Heart left ventricle (tissue), 16 donors: ENCODE measurements around the gene OLFML2A. TPM values are rescaled to one million over a fixed set of nuclear protein-coding genes. Genes with fewer than 3 reads are reported as not detected.

ENCODE experiments used
- ATAC-seq, 4 donors: fragments of 200-7000 bp; cut with Tn5 transposase; one replicate each; pipeline ENCODE4 v1.9.1; 2020 to 2022; ENCODE audit warnings: moderate library complexity in 4 of 4, mild to moderate bottlenecking in 3 of 4, moderate number of reproducible peaks in 1 of 4
- DNase-seq, 5 donors: peaks; one replicate each; pipeline ENCODE4 v3.0.0-alpha.2; 2020
- H3K27ac ChIP-seq, 12 donors: fragments of 200-600 bp; sonication (generic) in 4 of 12; one replicate each; pipeline versions ENCODE4 v1.5.0 to v1.8.0; 2016 to 2022; ENCODE audit warnings: mild to moderate bottlenecking in 2 of 12
- H3K27me3 ChIP-seq, 9 donors: fragments of 200-600 bp; sonication (generic) in 2 of 9; one replicate each; pipeline versions ENCODE4 v1.5.1 to v1.8.0; 2016 to 2022; ENCODE audit warnings: mild to moderate bottlenecking in 3 of 9
- H3K36me3 ChIP-seq, 9 donors: fragments of 200-600 bp; sonication (generic) in 2 of 9; one replicate each; pipeline versions ENCODE4 v1.5.0 to v1.8.0; 2018 to 2022; ENCODE audit warnings: mild to moderate bottlenecking in 2 of 9
- H3K4me1 ChIP-seq, 12 donors: fragments of 200-600 bp; sonication (generic) in 4 of 12; one replicate each; pipeline versions ENCODE4 v1.5.0 to v1.8.0; 2016 to 2022; ENCODE audit warnings: mild to moderate bottlenecking in 3 of 12
- H3K4me3 ChIP-seq, 12 donors: fragments of 200-600 bp; sonication (generic) in 4 of 12; one replicate each; pipeline versions ENCODE4 v1.5.0 to v1.8.0; 2017 to 2022; ENCODE audit warnings: mild to moderate bottlenecking in 9 of 12, moderate library complexity in 4 of 12
- H3K9me3 ChIP-seq, 12 donors: fragments of 200-600 bp; sonication (generic) in 4 of 12; one replicate each; pipeline versions ENCODE4 v1.5.0 to v1.8.0; 2016 to 2022; ENCODE audit warnings: mild to moderate bottlenecking in 1 of 12
- POLR2A ChIP-seq, 2 donors: fragments of 450-650 bp; IDR thresholded peaks; one replicate each; pipeline ENCODE4 v1.6.1; 2017; ENCODE audit warnings: antibody characterized with exemption in 2 of 2, mild to moderate bottlenecking in 2 of 2, moderate library complexity in 2 of 2
- WGBS, 4 donors: extraction: QIAGEN DNeasy Blood & Tissue Kit in 2 of 4; methylation state at CpG; one replicate each; pipeline versions ENCODE4 v1.1.5 to v1.1.7; 2013 to 2018; 5-methylcytosine and 5-hydroxymethylcytosine counted together
- intact Hi-C, 10 donors: fragments of 100-400 bp; cut with DNase I; formaldehyde crosslinking; loops; one replicate each; pipeline versions ENCODE4 v1.11.1 to v1.14.2; 2022
- polyA plus RNA-seq, 2 donors: library from polyadenylated mRNA; stranded (reverse); fragments of 200-250 nt; gene quantifications; one replicate each; pipeline ENCODE4 v1.2.3, GENCODE V29; 2013
- total RNA-seq, 9 donors: library from RNA; depleted of rRNA in 2 of 9; stranded (reverse); fragments of >200 nt in 2 of 9; fragmentation: NEBNext Ultra II Directional in 3 of 9; extraction: Animal tissue kit (Norgen Biotek cat#: 25700) in 3 of 9; gene quantifications; one replicate each; pipeline versions ENCODE4 v1.1.0 to v1.2.4, GENCODE V29; 2016 to 2023
- TF ChIP-seq, protein P1 (sequence below), 12 donors: fragments of 200-600 bp; sonication (generic) in 4 of 12; IDR thresholded peaks; one replicate each; pipeline versions ENCODE4 v1.5.0 to v1.8.0; 2018 to 2022; ENCODE audit warnings: antibody characterized with exemption in 12 of 12, mild to moderate bottlenecking in 5 of 12
- donor health status: ischemic (EF 13 %, LVEDD 7.1; RV severe dilation, severe dysfunction).
- donor health status: healthy with polysubstance abuse.
- donor health status: DM: no; HTN: yes; CAD: no.
- donor health status: DM: no; HTN: no; CAD: no.
- donor health status: ischemic (EF 25% LVEDD 6.9; RV normal size, moderate dysfunction).
- donor health status: ischemic (EF 25% LVEDD 5.7; RV mildly dilated, moderate dysfunction).
- donor health status: healthy.
- donor health status: DM: yes; HTN: yes; CAD: no.
- donor health status: ischemic (EF 35%, LVEDD 5.7; RV mildly dilated, moderate dysfunction).
- donor health status: nonischemic (EF 11% LVEDD 7.7; RV severe dilation, severe dysfunction).
- donor health status: DM: yes; HTN: yes; CAD: no.
- donor health status: PGD.
- donor health status: ischemic (EF 29% LVEDD 5.4; RV normal size, mild dysfunction).
- donor health status: nonischemic (EF 23%, LVEDD 6.1; RV moderate dilation, normal function).

Gene OLFML2A
- total and polyA plus RNA-seq, 11 donors = 8.5 to 71.1 (median 34.1) TPM

DNA sequence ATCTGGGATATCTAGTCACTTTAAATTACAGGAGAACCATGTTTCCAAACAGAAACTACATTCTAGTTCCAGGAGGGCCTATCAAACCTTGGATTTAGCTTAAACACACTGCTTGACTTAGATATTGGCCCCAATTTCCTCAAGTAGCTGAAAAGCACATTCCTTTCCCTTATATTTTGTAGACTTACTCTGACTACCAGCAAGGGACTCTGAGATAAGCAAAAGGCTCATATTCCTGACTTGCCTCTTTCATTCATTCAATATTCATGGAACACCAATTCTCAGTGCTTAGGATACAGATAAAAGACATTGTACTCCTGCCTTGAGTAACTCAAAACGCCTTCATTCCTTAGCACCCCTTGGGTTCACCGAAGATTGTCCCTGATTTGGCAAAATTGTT, 17.6 kb upstream of the OLFML2A start:
- intact Hi-C loops = loop anchor here in 1 of 10 donors (5.0 kb wide), 1 partner anchor 147 kb away; no protein-coding TSS in a partner anchor
- no peaks in the 10 kb centered on the region for H3K9me3 ChIP-seq
- H3K27me3 ChIP-seq = peaks cover 0 to 37% (median 0%) of the 10 kb centered on the region in 9 donors
- TF ChIP-seq POLR2A (IDR thresholded peaks at IDR 0.05) = no peak
- TF ChIP-seq, protein P1, sequence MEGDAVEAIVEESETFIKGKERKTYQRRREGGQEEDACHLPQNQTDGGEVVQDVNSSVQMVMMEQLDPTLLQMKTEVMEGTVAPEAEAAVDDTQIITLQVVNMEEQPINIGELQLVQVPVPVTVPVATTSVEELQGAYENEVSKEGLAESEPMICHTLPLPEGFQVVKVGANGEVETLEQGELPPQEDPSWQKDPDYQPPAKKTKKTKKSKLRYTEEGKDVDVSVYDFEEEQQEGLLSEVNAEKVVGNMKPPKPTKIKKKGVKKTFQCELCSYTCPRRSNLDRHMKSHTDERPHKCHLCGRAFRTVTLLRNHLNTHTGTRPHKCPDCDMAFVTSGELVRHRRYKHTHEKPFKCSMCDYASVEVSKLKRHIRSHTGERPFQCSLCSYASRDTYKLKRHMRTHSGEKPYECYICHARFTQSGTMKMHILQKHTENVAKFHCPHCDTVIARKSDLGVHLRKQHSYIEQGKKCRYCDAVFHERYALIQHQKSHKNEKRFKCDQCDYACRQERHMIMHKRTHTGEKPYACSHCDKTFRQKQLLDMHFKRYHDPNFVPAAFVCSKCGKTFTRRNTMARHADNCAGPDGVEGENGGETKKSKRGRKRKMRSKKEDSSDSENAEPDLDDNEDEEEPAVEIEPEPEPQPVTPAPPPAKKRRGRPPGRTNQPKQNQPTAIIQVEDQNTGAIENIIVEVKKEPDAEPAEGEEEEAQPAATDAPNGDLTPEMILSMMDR (IDR thresholded peaks at IDR 0.05) = no peak
- no peaks in the 10 kb centered on the region for H3K36me3 ChIP-seq
- H3K27ac ChIP-seq = no peak overlapping the region
- H3K4me1 ChIP-seq = peaks cover 0 to 16% (median 0%) of the 10 kb centered on the region in 12 donors
- H3K4me3 ChIP-seq = no peak overlapping the region
- ATAC-seq = no peak
- DNase-seq = no peak
- 87 to 92% (median 90%) methylated on average over 2 of the region's 2 CpGs for WGBS, 4 donors

DNA sequence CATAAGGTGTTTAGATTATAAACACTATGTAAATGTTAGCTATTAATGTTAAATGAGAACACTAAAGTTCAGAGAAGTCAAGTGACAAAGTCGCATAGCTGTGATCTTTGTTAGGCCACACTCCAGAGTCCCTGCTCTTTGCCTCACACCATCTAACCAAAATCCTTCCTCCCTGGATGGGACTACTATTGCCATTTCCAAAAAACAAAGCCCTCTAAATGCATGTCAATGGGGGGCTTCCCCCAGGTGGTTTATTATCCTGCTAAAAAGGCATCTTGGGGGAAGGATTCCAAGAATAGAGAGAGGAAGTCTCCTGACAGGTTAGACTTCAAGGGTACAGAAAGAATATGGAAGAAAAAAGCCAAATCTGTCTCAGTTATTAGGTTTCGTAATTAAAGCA, 16.2 kb upstream of the OLFML2A start:
- no peak for ATAC-seq
- Histone ChIP-seq H3K36me3 (no peaks in the 10 kb centered on the region), H3K4me3 (no peak overlapping the region), H3K27ac (no peak overlapping the region), H3K9me3 (no peaks in the 10 kb centered on the region), H3K27me3 (peaks cover 0 to 32% (median 3%) of the 10 kb centered on the region in 9 donors), H3K4me1 (peaks cover 0 to 16% (median 0%) of the 10 kb centered on the region in 12 donors)
- TF ChIP-seq, protein P1 (IDR thresholded peaks at IDR 0.05) = no peak
- TF ChIP-seq POLR2A (IDR thresholded peaks at IDR 0.05) = no peak
- no peak for DNase-seq
- WGBS, 4 donors = 92 to 99% (median 95%) methylated on average over 2 of the region's 2 CpGs
- intact Hi-C loops = loop anchor here in 1 of 10 donors (10.0 kb wide), 1 partner anchor 484 kb away; the partner anchor contains the start of gene HSPA5

DNA sequence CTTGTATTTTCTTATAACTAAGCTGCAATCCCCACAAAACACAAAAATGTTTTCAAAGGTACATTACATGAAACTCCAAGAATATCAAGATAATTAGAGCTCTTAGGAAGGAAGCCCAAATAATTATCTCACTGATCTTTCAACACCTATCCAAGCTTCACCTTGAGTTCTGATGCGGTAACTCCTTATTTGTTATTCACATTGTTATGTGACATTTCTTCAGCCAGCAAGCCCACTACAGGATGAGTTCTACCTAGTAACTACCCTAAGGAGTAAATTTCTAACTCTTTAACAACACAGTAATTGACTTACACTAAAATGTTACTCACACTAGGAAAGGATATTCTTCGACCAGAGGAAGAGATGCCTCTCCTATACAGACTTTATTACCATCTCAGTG, 15.7 kb upstream of the OLFML2A start:
- Histone ChIP-seq H3K27me3 (peaks cover 0 to 33% (median 4%) of the 10 kb centered on the region in 9 donors), H3K27ac (no peak overlapping the region), H3K4me1 (peaks cover 0 to 16% (median 0%) of the 10 kb centered on the region in 12 donors), H3K36me3 (no peaks in the 10 kb centered on the region), H3K9me3 (no peaks in the 10 kb centered on the region), H3K4me3 (no peak overlapping the region)
- TF ChIP-seq, protein P1 (IDR thresholded peaks at IDR 0.05) = no peak
- no peak for TF ChIP-seq POLR2A (IDR thresholded peaks at IDR 0.05)
- intact Hi-C loops = loop anchor here in 1 of 10 donors (10.0 kb wide), 1 partner anchor 484 kb away; the partner anchor contains the start of gene HSPA5
- ATAC-seq (no peak), DNase-seq (no peak)
- WGBS, 4 donors = 78 to 88% (median 82%) methylated on average over 2 of the region's 2 CpGs

DNA sequence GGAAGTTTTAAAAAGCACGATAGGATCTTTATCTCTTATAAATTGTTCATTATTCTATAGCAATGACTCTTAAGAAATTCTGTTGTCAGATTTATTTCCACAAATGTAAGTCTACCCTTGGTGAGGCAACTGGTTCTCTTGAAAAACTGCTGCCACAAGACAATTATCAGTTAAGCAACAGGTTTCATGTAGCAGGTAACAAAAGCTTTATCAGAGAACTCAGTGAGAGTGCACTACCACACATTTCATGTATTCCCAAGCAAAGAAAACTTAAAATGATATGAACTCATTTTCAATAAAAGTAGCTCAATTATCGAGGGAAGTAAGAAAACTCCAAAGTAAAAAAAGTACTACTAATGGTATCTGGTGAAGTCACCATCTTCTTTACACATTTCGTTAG, 15.2 kb upstream of the OLFML2A start:
- Histone ChIP-seq H3K27me3 (peaks cover 0 to 36% (median 0%) of the 10 kb centered on the region in 9 donors), H3K4me3 (no peak overlapping the region), H3K9me3 (no peaks in the 10 kb centered on the region), H3K36me3 (no peaks in the 10 kb centered on the region), H3K27ac (no peak overlapping the region), H3K4me1 (peaks cover 0 to 16% (median 0%) of the 10 kb centered on the region in 12 donors)
- intact Hi-C loops = loop anchor here in 1 of 10 donors (10.0 kb wide), 1 partner anchor 483 kb away; the partner anchor contains the start of gene HSPA5
- 80 to 87% (median 84%) methylated on average over 3 of the region's 3 CpGs for WGBS, 4 donors
- no peak for DNase-seq
- no peak for ATAC-seq
- TF ChIP-seq POLR2A (IDR thresholded peaks at IDR 0.05) = no peak
- TF ChIP-seq, protein P1 (IDR thresholded peaks at IDR 0.05) = no peak
